ENCODE results near the gene PRELID2. TPM values are rescaled to one million over a fixed set of nuclear protein-coding genes. Genes with fewer than 3 reads are reported as not detected.

Gene PRELID2
- total and polyA plus RNA-seq, 10 donors: 1.4 to 10.0 (median 5.5) TPM

GRCh38 chr5:145854651-145855258, 19.6 kb upstream of the PRELID2 start:
- peaks cover 0 to 13% (median 0%) of the 10 kb centered on the region in 7 donors for H3K27me3 ChIP-seq (replicated peaks in 1 of 7)
- DNase-seq: no peak
- WGBS, 5 donors: 56 to 68% (median 61%) methylated on average over 2 of the region's 2 CpGs
- TF ChIP-seq POLR2AphosphoS5 (IDR thresholded peaks at IDR 0.05) (no peak), CTCF (IDR thresholded peaks at IDR 0.05 in 8 of 11, conservative IDR thresholded peaks at IDR 0.05 in 3 of 11) (no peak), POLR2A (IDR thresholded peaks at IDR 0.05) (no peak)
- no peaks in the 10 kb centered on the region for H3K36me3 ChIP-seq
- H3K4me3 ChIP-seq: no peak overlapping the region
- H3K27ac ChIP-seq: no peak overlapping the region
- H3K4me1 ChIP-seq: peaks cover 0 to 13% (median 9%) of the 10 kb centered on the region in 6 donors
- no peaks in the 10 kb centered on the region for H3K9me3 ChIP-seq
- intact Hi-C loops (cut with DNase I; ENCODE audit: low total_unique reads): no loop called here

- no peak overlapping the region for H3K4me3 ChIP-seq
- no peaks in the 10 kb centered on the region for H3K9me3 ChIP-seq
- peaks cover 0 to 13% (median 9%) of the 10 kb centered on the region in 6 donors for H3K4me1 ChIP-seq
- no peak for TF ChIP-seq CTCF (IDR thresholded peaks at IDR 0.05 in 8 of 11, conservative IDR thresholded peaks at IDR 0.05 in 3 of 11)
- TF ChIP-seq POLR2AphosphoS5 (IDR thresholded peaks at IDR 0.05): no peak
- no peak for TF ChIP-seq POLR2A (IDR thresholded peaks at IDR 0.05)
- no peak overlapping the region for H3K27ac ChIP-seq
- peaks cover 0 to 13% (median 0%) of the 10 kb centered on the region in 7 donors for H3K27me3 ChIP-seq (replicated peaks in 1 of 7)
- 88 to 99% (median 93%) methylated on average over 3 of the region's 3 CpGs for WGBS, 5 donors
- intact Hi-C loops (cut with DNase I; ENCODE audit: low total_unique reads): no loop called here
- DNase-seq: no peak
- no peaks in the 10 kb centered on the region for H3K36me3 ChIP-seq
Measured at GRCh38 chr5:145853781-145854376, 18.7 kb upstream of the PRELID2 start.

- 72 to 88% (median 85%) methylated on average over 2 to 3 of the region's 3 CpGs for WGBS, 5 donors
- intact Hi-C loops (cut with DNase I; ENCODE audit: low total_unique reads): no loop called here
- Histone ChIP-seq H3K4me1 (peaks cover 0 to 13% (median 9%) of the 10 kb centered on the region in 6 donors), H3K36me3 (no peaks in the 10 kb centered on the region), H3K27me3 (replicated peaks in 1 of 7) (peaks cover 0 to 13% (median 0%) of the 10 kb centered on the region in 7 donors), H3K27ac (no peak overlapping the region), H3K9me3 (no peaks in the 10 kb centered on the region), H3K4me3 (no peak overlapping the region)
- TF ChIP-seq POLR2A (IDR thresholded peaks at IDR 0.05) (no peak), CTCF (IDR thresholded peaks at IDR 0.05 in 8 of 11, conservative IDR thresholded peaks at IDR 0.05 in 3 of 11) (no peak), POLR2AphosphoS5 (IDR thresholded peaks at IDR 0.05) (no peak)
- no peak for DNase-seq
Measured at GRCh38 chr5:145852990-145853389, 17.8 kb upstream of the PRELID2 start.

- WGBS, 5 donors: 68 to 97% (median 84%) methylated on average over 1 of the region's 1 CpG
Measured at GRCh38 chr5:145848854-145849253, 13.7 kb upstream of the PRELID2 start.

More at GRCh38 chr5:145848854-145849253, 13.7 kb upstream of the PRELID2 start:
- TF ChIP-seq POLR2AphosphoS5 (IDR thresholded peaks at IDR 0.05) (no peak), POLR2A (IDR thresholded peaks at IDR 0.05) (no peak), CTCF (IDR thresholded peaks at IDR 0.05 in 8 of 11, conservative IDR thresholded peaks at IDR 0.05 in 3 of 11) (no peak)
- Histone ChIP-seq H3K27ac (no peak overlapping the region), H3K4me1 (no peaks in the 10 kb centered on the region), H3K4me3 (no peak overlapping the region), H3K27me3 (replicated peaks in 1 of 7) (no peaks in the 10 kb centered on the region), H3K9me3 (no peaks in the 10 kb centered on the region), H3K36me3 (no peaks in the 10 kb centered on the region)
- no peak for DNase-seq
- intact Hi-C loops (cut with DNase I; ENCODE audit: low total_unique reads): no loop called here
